ENCODE measurements around the gene HSD3B7. TPM values are rescaled to one million over a fixed set of nuclear protein-coding genes. Genes with fewer than 3 reads are reported as not detected.
"Not testable (repeated sequence)": the region's sequence is repeated elsewhere in the genome, so short reads cannot be mapped to it uniquely, and the experiment has no call there.

HSD3B7 gene
- total RNA-seq, 2 donors from 2014 or later: 19.0 to 20.9 TPM

- Histone ChIP-seq H3K4me1 (no peaks in the 10 kb centered on the region), H3K4me3 (no peak overlapping the region), H3K9me3 (no peaks in the 10 kb centered on the region), H3K27me3 (peaks cover 10% of the 10 kb centered on the region), H3K9ac (ENCODE audit: low read depth in 2 of 2, low read length in 2 of 2) (no peak overlapping the region), H3K27ac (no peak overlapping the region), H3K36me3 (no peaks in the 10 kb centered on the region)
- no peak for TF ChIP-seq CTCF (IDR thresholded peaks at IDR 0.05)
- intact Hi-C loops (cut with DNase I): no loop called here
- no peak for DNase-seq
Measured at GRCh38 chr16:31008551-31008950, 23.5 kb downstream of the HSD3B7 start.

- TF ChIP-seq CTCF (IDR thresholded peaks at IDR 0.05): no peak
- H3K36me3 ChIP-seq: no peaks in the 10 kb centered on the region
- no peak for DNase-seq
- peaks cover 10% of the 10 kb centered on the region for H3K27me3 ChIP-seq
- H3K9me3 ChIP-seq: no peaks in the 10 kb centered on the region
- no peak overlapping the region for H3K4me3 ChIP-seq
- no peak overlapping the region for H3K27ac ChIP-seq
- intact Hi-C loops (cut with DNase I): no loop called here
- no peaks in the 10 kb centered on the region for H3K4me1 ChIP-seq
- no peak overlapping the region for H3K9ac ChIP-seq (ENCODE audit: low read depth in 2 of 2, low read length in 2 of 2)
Measured at GRCh38 chr16:31009120-31009519, 24.1 kb downstream of the HSD3B7 start.

- H3K4me1 ChIP-seq: no peaks in the 10 kb centered on the region
- no peaks in the 10 kb centered on the region for H3K9me3 ChIP-seq
- H3K4me3 ChIP-seq: no peak overlapping the region
- intact Hi-C loops (cut with DNase I): no loop called here
- TF ChIP-seq CTCF (IDR thresholded peaks at IDR 0.05): no peak
- H3K36me3 ChIP-seq: no peaks in the 10 kb centered on the region
- no peak overlapping the region for H3K27ac ChIP-seq
- peaks cover 10% of the 10 kb centered on the region for H3K27me3 ChIP-seq
- H3K9ac ChIP-seq (ENCODE audit: low read depth in 2 of 2, low read length in 2 of 2): no peak overlapping the region
- no peak for DNase-seq
Measured at GRCh38 chr16:31009894-31010584, 25.0 kb downstream of the HSD3B7 start.

GRCh38 chr16:31010585-31011325 is 25.7 kb downstream of the HSD3B7 start, which contains the start of gene STX1B:
STX1B (minus strand) TSS chr16:31010638; CDS start chr16:31010396, 242 bp downstream.
- no peak for DNase-seq

GRCh38 chr16:31011815-31012214 is 26.8 kb downstream of the HSD3B7 start:
- H3K27ac ChIP-seq; intact Hi-C loops (cut with DNase I); H3K9ac ChIP-seq (ENCODE audit: low read depth in 2 of 2, low read length in 2 of 2); H3K4me1 ChIP-seq; H3K4me3 ChIP-seq; H3K27me3 ChIP-seq; H3K9me3 ChIP-seq; H3K36me3 ChIP-seq; DNase-seq: not testable (repeated sequence)

More at GRCh38 chr16:31010585-31011325, 25.7 kb downstream of the HSD3B7 start, which contains the start of gene STX1B:
- Histone ChIP-seq H3K27me3 (peaks cover 10% of the 10 kb centered on the region), H3K4me1 (no peaks in the 10 kb centered on the region), H3K36me3 (no peaks in the 10 kb centered on the region), H3K27ac (no peak within 1 kb of the TSS), H3K9ac (ENCODE audit: low read depth in 2 of 2, low read length in 2 of 2) (no peak within 1 kb of the TSS), H3K4me3 (no peak within 1 kb of the TSS), H3K9me3 (no peaks in the 10 kb centered on the region)
- intact Hi-C loops (cut with DNase I): no loop called here
- TF ChIP-seq CTCF (IDR thresholded peaks at IDR 0.05): no peak

- H3K36me3 ChIP-seq; H3K4me3 ChIP-seq; DNase-seq; H3K27me3 ChIP-seq; H3K9me3 ChIP-seq; H3K9ac ChIP-seq (ENCODE audit: low read depth in 2 of 2, low read length in 2 of 2); H3K27ac ChIP-seq; H3K4me1 ChIP-seq; intact Hi-C loops (cut with DNase I): not testable (repeated sequence)
Measured at GRCh38 chr16:31013292-31013691, 28.3 kb downstream of the HSD3B7 start.
